SK-N-SH treated with all-trans-retinoic acid at 6 μM for 48 hours (cell line): ENCODE data around the gene MAML2.

Experiments
- ARNTL ChIP-seq: fragments of 450-650 bp; formaldehyde crosslinking; IDR thresholded peaks from 2 replicates; pipeline ENCODE4 v1.5.0; 2020; ENCODE audit warnings: low read depth, mild to moderate bottlenecking, moderate library complexity, borderline replicate concordance
- CREB5 ChIP-seq: fragments of 250-450 bp; sonication (Bioruptor Pico); IDR thresholded peaks from 2 replicates; pipeline ENCODE4 v1.5.1; 2020; ENCODE audit warnings: low read depth, mild to moderate bottlenecking, moderate library complexity
- CSRNP3 ChIP-seq: fragments of 250-450 bp; sonication (Bioruptor Pico); IDR thresholded peaks from 2 replicates; pipeline ENCODE4 v1.5.1; 2021; ENCODE audit warnings: mild to moderate bottlenecking, moderate library complexity
- ESRRG ChIP-seq: fragments of 250-450 bp; sonication (Bioruptor Pico); IDR thresholded peaks from 2 replicates; pipeline ENCODE4 v1.6.1; 2021; ENCODE audit warnings: mild to moderate bottlenecking
- PPARA ChIP-seq: fragments of 250-450 bp; sonication (Bioruptor Pico); IDR thresholded peaks from 2 replicates; pipeline ENCODE4 v1.5.0; 2020; ENCODE audit warnings: mild to moderate bottlenecking, borderline replicate concordance
- RARB ChIP-seq: fragments of 250-450 bp; sonication (Bioruptor Pico); IDR thresholded peaks from 2 replicates; pipeline ENCODE4 v1.8.0; 2021; ENCODE audit warnings: mild to moderate bottlenecking, moderate library complexity
- TCF4 ChIP-seq: fragments of 250-450 bp; sonication (Bioruptor Pico); IDR thresholded peaks from 2 replicates; pipeline ENCODE4 v1.8.0; 2021; ENCODE audit warnings: mild to moderate bottlenecking, moderate library complexity, borderline replicate concordance
- TSHZ2 ChIP-seq: fragments of 250-450 bp; sonication (Bioruptor Pico); IDR thresholded peaks from 2 replicates; pipeline ENCODE4 v1.5.0; 2020; ENCODE audit warnings: mild to moderate bottlenecking, moderate library complexity
- ZFP3 ChIP-seq: fragments of 250-450 bp; sonication (Bioruptor Pico); IDR thresholded peaks from 2 replicates; pipeline ENCODE4 v1.5.0; 2020; ENCODE audit warnings: mild to moderate bottlenecking, moderate library complexity
- ZFP30 ChIP-seq: fragments of 450-650 bp; formaldehyde crosslinking; IDR thresholded peaks from 2 replicates; pipeline ENCODE4 v1.5.0; 2022; ENCODE audit warnings: mild to moderate bottlenecking, moderate library complexity
- ZNF8 ChIP-seq: fragments of 450-650 bp; formaldehyde crosslinking; IDR thresholded peaks from 2 replicates; pipeline ENCODE4 v1.5.0; 2020; ENCODE audit warnings: mild to moderate bottlenecking, moderate library complexity
- TF ChIP-seq, protein P1 (sequence below): fragments of 250-450 bp; sonication (Bioruptor Pico); IDR thresholded peaks from 2 replicates; pipeline ENCODE4 v1.8.0; 2020; ENCODE audit warnings: mild to moderate bottlenecking, moderate library complexity, borderline replicate concordance

GRCh38 chr11:96136613-96137298, 206.2 kb downstream of the MAML2 start:
- TF ChIP-seq ZFP3: no peak
- TF ChIP-seq ARNTL (CRISPR knock-in tag): no peak
- TF ChIP-seq, protein P1, sequence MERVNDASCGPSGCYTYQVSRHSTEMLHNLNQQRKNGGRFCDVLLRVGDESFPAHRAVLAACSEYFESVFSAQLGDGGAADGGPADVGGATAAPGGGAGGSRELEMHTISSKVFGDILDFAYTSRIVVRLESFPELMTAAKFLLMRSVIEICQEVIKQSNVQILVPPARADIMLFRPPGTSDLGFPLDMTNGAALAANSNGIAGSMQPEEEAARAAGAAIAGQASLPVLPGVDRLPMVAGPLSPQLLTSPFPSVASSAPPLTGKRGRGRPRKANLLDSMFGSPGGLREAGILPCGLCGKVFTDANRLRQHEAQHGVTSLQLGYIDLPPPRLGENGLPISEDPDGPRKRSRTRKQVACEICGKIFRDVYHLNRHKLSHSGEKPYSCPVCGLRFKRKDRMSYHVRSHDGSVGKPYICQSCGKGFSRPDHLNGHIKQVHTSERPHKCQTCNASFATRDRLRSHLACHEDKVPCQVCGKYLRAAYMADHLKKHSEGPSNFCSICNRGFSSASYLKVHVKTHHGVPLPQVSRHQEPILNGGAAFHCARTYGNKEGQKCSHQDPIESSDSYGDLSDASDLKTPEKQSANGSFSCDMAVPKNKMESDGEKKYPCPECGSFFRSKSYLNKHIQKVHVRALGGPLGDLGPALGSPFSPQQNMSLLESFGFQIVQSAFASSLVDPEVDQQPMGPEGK (CRISPR knock-in tag): no peak
- TF ChIP-seq TCF4: no peak
- TF ChIP-seq CREB5 (CRISPR knock-in tag): no peak
- TF ChIP-seq PPARA: no peak
- TF ChIP-seq CSRNP3: no peak
- TF ChIP-seq RARB (CRISPR knock-in tag): no peak
- TF ChIP-seq ZFP30: no peak
- TF ChIP-seq ESRRG (CRISPR knock-in tag): no peak
- TF ChIP-seq ZNF8 (CRISPR knock-in tag): no peak
- TF ChIP-seq TSHZ2 (CRISPR knock-in tag): no peak
